ENCODE measurements around the gene GNLY. TPM values are rescaled to one million over a fixed set of nuclear protein-coding genes. Genes with fewer than 3 reads are reported as not detected.

GNLY gene
- total RNA-seq, 3 donors from 2014 or later, result 3.0 to 6.5 (median 4.3) TPM

- no peak for TF ChIP-seq CTCF (IDR thresholded peaks at IDR 0.05)
- DNase-seq (no peak), ATAC-seq (no peak)
- no peaks in the 10 kb centered on the region for H3K9me3 ChIP-seq
- no peak overlapping the region for H3K4me3 ChIP-seq
- H3K4me1 ChIP-seq (ENCODE audit: low read depth), result no peaks in the 10 kb centered on the region
- no peaks in the 10 kb centered on the region for H3K36me3 ChIP-seq (ENCODE audit: low read depth)
- intact Hi-C loops (cut with DNase I, micrococcal nuclease), result no loop called here
Observed at GRCh38 chr2:85732467-85733120, 38.4 kb downstream of the GNLY start.

GRCh38 chr2:85733121-85733960 is 39.2 kb downstream of the GNLY start:
- no peak for TF ChIP-seq CTCF (IDR thresholded peaks at IDR 0.05)
- intact Hi-C loops (cut with DNase I, micrococcal nuclease), result no loop called here
- H3K36me3 ChIP-seq (ENCODE audit: low read depth), result no peaks in the 10 kb centered on the region
- no peaks in the 10 kb centered on the region for H3K4me1 ChIP-seq (ENCODE audit: low read depth)
- DNase-seq, result no peak
- H3K4me3 ChIP-seq, result no peak overlapping the region
- no peaks in the 10 kb centered on the region for H3K9me3 ChIP-seq
- no peak for ATAC-seq

- intact Hi-C loops (cut with DNase I, micrococcal nuclease), result no loop called here
- no peak overlapping the region for H3K4me3 ChIP-seq
- H3K36me3 ChIP-seq (ENCODE audit: low read depth), result no peaks in the 10 kb centered on the region
- ATAC-seq, result no peak
- no peaks in the 10 kb centered on the region for H3K9me3 ChIP-seq
- no peak for TF ChIP-seq CTCF (IDR thresholded peaks at IDR 0.05)
- no peak for DNase-seq
- H3K4me1 ChIP-seq (ENCODE audit: low read depth), result no peaks in the 10 kb centered on the region
Observed at GRCh38 chr2:85734015-85734414, 39.9 kb downstream of the GNLY start.

- no peak for TF ChIP-seq CTCF (IDR thresholded peaks at IDR 0.05)
- ATAC-seq (no peak), DNase-seq (no peak)
- Histone ChIP-seq H3K4me3 (no peak overlapping the region), H3K36me3 (ENCODE audit: low read depth) (no peaks in the 10 kb centered on the region), H3K4me1 (ENCODE audit: low read depth) (no peaks in the 10 kb centered on the region), H3K9me3 (no peaks in the 10 kb centered on the region)
- intact Hi-C loops (cut with DNase I, micrococcal nuclease), result no loop called here
Observed at GRCh38 chr2:85734942-85735608, 40.9 kb downstream of the GNLY start.

GRCh38 chr2:85735691-85736090 is 41.5 kb downstream of the GNLY start:
- no peak for TF ChIP-seq CTCF (IDR thresholded peaks at IDR 0.05)
- ATAC-seq (no peak), DNase-seq (no peak)
- H3K4me1 ChIP-seq (ENCODE audit: low read depth), result no peaks in the 10 kb centered on the region
- intact Hi-C loops (cut with DNase I, micrococcal nuclease), result no loop called here
- H3K36me3 ChIP-seq (ENCODE audit: low read depth), result no peaks in the 10 kb centered on the region
- no peak overlapping the region for H3K4me3 ChIP-seq
- H3K9me3 ChIP-seq, result no peaks in the 10 kb centered on the region

All from mucosa of descending colon (tissue), 3 donors.